IMR-90 (cell line): ENCODE measurements around the gene SLC18A2. TPM values are rescaled to one million over a fixed set of nuclear protein-coding genes. Genes with fewer than 3 reads are reported as not detected.

ENCODE experiments used
- ATAC-seq: fragments of 200-7000 bp; cut with Tn5 transposase; 2 replicates; pipeline ENCODE4 v1.9.1; 2020; ENCODE audit warnings: low read depth, mild to moderate bottlenecking, moderate library complexity
- BruUV-seq: library from RNA; stranded (reverse); fragments of 400-500 nt; replicated peaks from 2 replicates; lab custom pipeline; 2021; lab: Mats Ljungman, UMichigan
- CTCF ChIA-PET: fragments of 300-600 bp; formaldehyde crosslinking; extraction: SDS; loops from one replicate; lab custom pipeline; 2021; ENCODE audit warnings: antibody characterized with exemption; lab: Yijun Ruan, JAX
- POLR2A ChIA-PET: fragments of 300-600 bp; sonication (Branson Sonifier 250); formaldehyde crosslinking; loops from one replicate; lab custom pipeline; 2022; ENCODE audit warnings: antibody characterized with exemption; ENCODE audit not compliant: unreplicated experiment; lab: Charles Lee
- DNase-seq: peaks from one replicate; pipeline ENCODE4 v3.0.0; 2013
- H2AFZ ChIP-seq: replicated peaks from 2 replicates; pipeline ENCODE3; 2013; ENCODE audit warnings: low read length, mild to moderate bottlenecking; ENCODE audit not compliant: poor library complexity
- H2AK5ac ChIP-seq: 2 replicates; pipeline ENCODE4 v1.6.1; 2013; ENCODE audit warnings: low read depth, low read length, inconsistent platforms
- H2AK9ac ChIP-seq: replicated peaks from 2 replicates; pipeline ENCODE3; 2013; ENCODE audit warnings: mild to moderate bottlenecking, low read depth, low read length, moderate library complexity; ENCODE audit not compliant: poor library complexity
- H2BK120ac ChIP-seq: 2 replicates; pipeline ENCODE4 v1.6.1; 2013; ENCODE audit warnings: low read depth, low read length, inconsistent platforms
- H2BK15ac ChIP-seq: 3 replicates; pipeline ENCODE4 v1.6.1; 2013; ENCODE audit warnings: low read depth, low read length, inconsistent platforms
- H2BK20ac ChIP-seq: 2 replicates; pipeline ENCODE4 v1.6.1; 2013; ENCODE audit warnings: low read depth, mild to moderate bottlenecking, inconsistent platforms, low read length, moderate library complexity
- H2BK5ac ChIP-seq: 2 replicates; pipeline ENCODE4 v1.6.1; 2013; ENCODE audit warnings: mild to moderate bottlenecking, low read depth, low read length, inconsistent platforms; ENCODE audit not compliant: poor library complexity, severe bottlenecking
- H3K14ac ChIP-seq: replicated peaks from 2 replicates; pipeline ENCODE4 v1.6.1; 2013; ENCODE audit warnings: low read depth, low read length, inconsistent platforms
- H3K18ac ChIP-seq: 2 replicates; pipeline ENCODE4 v1.6.1; 2013; ENCODE audit warnings: low read depth, low read length, control low read depth
- H3K23ac ChIP-seq: 2 replicates; pipeline ENCODE4 v1.6.1; 2013; ENCODE audit warnings: low read depth, low read length, inconsistent platforms
- H3K27ac ChIP-seq: 2 replicates; pipeline ENCODE4 v1.5.1; 2013; ENCODE audit warnings: mild to moderate bottlenecking, control low read depth, low read length; ENCODE audit not compliant: insufficient read depth
- H3K27me3 ChIP-seq: 2 replicates; pipeline ENCODE4 v1.6.1; 2013; ENCODE audit warnings: low read length; ENCODE audit not compliant: control insufficient read depth, insufficient read depth
- H3K36me3 ChIP-seq: 2 replicates; pipeline ENCODE4 v1.6.1; 2013; ENCODE audit warnings: low read length, mixed read lengths; ENCODE audit not compliant: control insufficient read depth, insufficient read depth
- H3K4ac ChIP-seq: 2 replicates; pipeline ENCODE4 v1.6.1; 2013; ENCODE audit warnings: low read depth, low read length, inconsistent platforms
- H3K4me1 ChIP-seq: 2 replicates; pipeline ENCODE4 v1.6.1; 2013; ENCODE audit warnings: low read length, mixed read lengths; ENCODE audit not compliant: control insufficient read depth, insufficient read depth
- H3K4me2 ChIP-seq: 2 replicates; pipeline ENCODE4 v1.6.1; 2013; ENCODE audit warnings: low read depth, mild to moderate bottlenecking, control low read depth, low read length, moderate library complexity
- H3K4me3 ChIP-seq: 2 replicates; pipeline ENCODE4 v1.5.1; 2013; ENCODE audit warnings: low read depth, mild to moderate bottlenecking, control low read depth, low read length, moderate library complexity; ENCODE audit not compliant: insufficient read depth
- H3K56ac ChIP-seq: 2 replicates; pipeline ENCODE4 v1.6.1; 2013; ENCODE audit warnings: low read length, inconsistent platforms; ENCODE audit not compliant: insufficient read depth; ENCODE audit errors: extremely low read depth
- H3K79me1 ChIP-seq, 2 experiments: 2 replicates each; pipeline ENCODE4 v1.6.1; 2013; ENCODE audit warnings: low read length in 2 of 2, inconsistent platforms in 1 of 2, low read depth in 1 of 2
- H3K9ac ChIP-seq: 2 replicates; pipeline ENCODE4 v1.6.1; 2013; ENCODE audit warnings: low read depth, low read length, control low read depth
- H3K9me1 ChIP-seq: 2 replicates; pipeline ENCODE4 v1.6.1; 2013; ENCODE audit warnings: low read length, inconsistent platforms; ENCODE audit not compliant: insufficient read depth
- H3K9me3 ChIP-seq: 2 replicates; pipeline ENCODE4 v1.6.1; 2013; ENCODE audit warnings: low read length; ENCODE audit not compliant: control insufficient read depth, insufficient read depth
- H4K20me1 ChIP-seq: 2 replicates; pipeline ENCODE4 v1.6.1; 2013; ENCODE audit warnings: low read length, inconsistent platforms; ENCODE audit not compliant: insufficient read depth
- H4K5ac ChIP-seq: 2 replicates; pipeline ENCODE4 v1.6.1; 2013; ENCODE audit warnings: mild to moderate bottlenecking, low read depth, low read length, control low read depth
- H4K8ac ChIP-seq, 2 experiments: 2 replicates each; pipeline ENCODE4 v1.6.1; 2013; ENCODE audit warnings: low read depth in 2 of 2, low read length in 2 of 2, control low read depth in 1 of 2, inconsistent platforms in 1 of 2
- H4K91ac ChIP-seq: 2 replicates; pipeline ENCODE4 v1.6.1; 2013; ENCODE audit warnings: low read depth, low read length, inconsistent platforms; ENCODE audit not compliant: insufficient read depth
- BHLHE40 ChIP-seq: fragments of 150-350 bp; IDR thresholded peaks from 2 replicates; pipeline ENCODE4 v1.6.1; 2016; ENCODE audit warnings: mild to moderate bottlenecking, low read depth, low read length
- SMC3 ChIP-seq: fragments of 150-350 bp; IDR thresholded peaks from 2 replicates; pipeline ENCODE4 v1.6.1; 2016; ENCODE audit warnings: low read depth, mild to moderate bottlenecking, antibody characterized with exemption, low read length, moderate library complexity
- USF2 ChIP-seq: fragments of 150-350 bp; IDR thresholded peaks from 2 replicates; pipeline ENCODE4 v1.6.1; 2017; ENCODE audit warnings: mild to moderate bottlenecking, antibody characterized with exemption, low read length, low read depth
- WGBS, 2 experiments: methylation state at CpG; one replicate each; pipeline versions ENCODE4 v1.1.5 to v1.1.7; 2013; ENCODE audit warnings: missing lambda C conversion rate in 2 of 2; ENCODE audit not compliant: insufficient read length in 1 of 2; ENCODE audit errors: extremely low coverage in 2 of 2; 5-methylcytosine and 5-hydroxymethylcytosine counted together
- dilution Hi-C: fragments of 300-500 bp; cut with HindIII; formaldehyde crosslinking; loops from one replicate; pipeline ENCODE4 v1.14.3; 2018; ENCODE audit warnings: low sequenced_read_pairs; ENCODE audit not compliant: unreplicated experiment
- in situ Hi-C: fragments of 300-500 bp; cut with MboI; formaldehyde crosslinking; loops from 3 replicates; pipeline ENCODE4 v1.14.3; 2019; ENCODE audit warnings: low sequenced_read_pairs, inconsistent platforms, mixed read lengths
- intact Hi-C: fragments of 100-400 bp; cut with micrococcal nuclease; formaldehyde crosslinking; loops from 2 replicates; pipeline ENCODE4 v1.10.0; 2022
- polyA plus RNA-seq, 3 experiments: library from polyadenylated mRNA; depleted of rRNA; stranded (reverse); fragments of >200 nt; gene quantifications; 2 replicates each; pipeline ENCODE4 v1.2.3, GENCODE V29; 2012; ENCODE audit warnings: low replicate concordance in 1 of 3
- total RNA-seq: library from RNA; depleted of rRNA; stranded (reverse); fragments of >200 nt; gene quantifications from 2 replicates; pipeline ENCODE4 v1.2.3, GENCODE V29; 2012

The SLC18A2 gene
- total and polyA plus RNA-seq, 2 of the 4 experiments (the other 2 are of a cell fraction): not detected

GRCh38 chr10:117294039-117294645, 53.2 kb downstream of the SLC18A2 start:
- Histone ChIP-seq H3K23ac (no peak overlapping the region), H3K14ac (no peak overlapping the region), H4K8ac (no peak overlapping the region), H3K4ac (no peak overlapping the region), H3K27ac (no peak overlapping the region), H4K5ac (no peak overlapping the region), H3K18ac (no peak overlapping the region), H3K9ac (no peak overlapping the region), H2BK20ac (no peak overlapping the region), H2AFZ (no peak overlapping the region), H3K36me3 (0 out of 2 replicates have a peak, but pooled peaks cover 2% of the 10 kb centered on the region), H4K91ac (no peak overlapping the region), H2BK15ac (no peak overlapping the region), H2BK5ac (no peak overlapping the region), H3K79me1 (peaks cover 2 to 12% of the 10 kb centered on the region in 2 experiments; a peak in 2 of 4 replicates), H2AK5ac (no peak overlapping the region), H3K9me1 (0 out of 2 replicates have a peak, but pooled peaks cover 2% of the 10 kb centered on the region), H3K4me2 (no peak overlapping the region), H3K4me3 (no peak overlapping the region), H2BK120ac (no peak overlapping the region), H2AK9ac (no peak overlapping the region), H3K56ac (no peak overlapping the region), H3K9me3 (no peaks in the 10 kb centered on the region), H4K20me1 (no peaks in the 10 kb centered on the region), H3K4me1 (no peaks in the 10 kb centered on the region), H3K27me3 (no peaks in the 10 kb centered on the region)
- intact Hi-C loops: no loop called here
- no peak for TF ChIP-seq USF2
- no peak for TF ChIP-seq BHLHE40
- no peak for TF ChIP-seq SMC3
- ChIA-PET POLR2A (no interaction called here), CTCF (interaction anchor here (1.4 kb wide), 1 partner anchor 77 kb away, joined by 3 read pairs; no protein-coding TSS in a partner anchor)
- dilution Hi-C loops: no loop called here
- WGBS, 2 experiments: no CpG with 5 or more reads among the region's 1 CpG
- DNase-seq: no peak
- ATAC-seq: no peak
- no TSS peak for BruUV-seq
- in situ Hi-C loops: no loop called here
